H9 (cell line): ENCODE results near the gene CNNM2. TPM values are rescaled to one million over a fixed set of nuclear protein-coding genes. Genes with fewer than 3 reads are reported as not detected.

ENCODE experiments used
- DNase-seq: peaks from one replicate; pipeline ENCODE4 v3.0.0-alpha.2; 2017
- H2AFZ ChIP-seq: one replicate; pipeline ENCODE4 v1.6.1; 2013; ENCODE audit warnings: mild to moderate bottlenecking, low read length, control low read depth, moderate library complexity
- H2AK5ac ChIP-seq: 2 replicates; pipeline ENCODE4 v1.6.1; 2013; ENCODE audit warnings: low read length, control low read depth, mixed read lengths; ENCODE audit not compliant: insufficient read length
- H2BK120ac ChIP-seq: one replicate; pipeline ENCODE4 v1.6.1; 2013; ENCODE audit warnings: low read depth, mild to moderate bottlenecking, low read length, control low read depth, inconsistent platforms; ENCODE audit not compliant: poor library complexity, severe bottlenecking
- H2BK12ac ChIP-seq: 2 replicates; pipeline ENCODE4 v1.6.1; 2013; ENCODE audit warnings: low read length, control low read depth, mixed read lengths, low read depth; ENCODE audit not compliant: insufficient read length
- H2BK15ac ChIP-seq: 2 replicates; pipeline ENCODE4 v1.6.1; 2013; ENCODE audit warnings: low read depth, low read length, control low read depth
- H2BK20ac ChIP-seq: one replicate; pipeline ENCODE4 v1.6.1; 2013; ENCODE audit warnings: low read depth, mild to moderate bottlenecking, low read length, control low read depth, inconsistent platforms; ENCODE audit not compliant: poor library complexity, severe bottlenecking
- H2BK5ac ChIP-seq: 2 replicates; pipeline ENCODE4 v1.6.1; 2013; ENCODE audit warnings: low read length, control low read depth, mixed read lengths; ENCODE audit not compliant: insufficient read length
- H3K14ac ChIP-seq: 2 replicates; pipeline ENCODE4 v1.6.1; 2013; ENCODE audit warnings: low read length, control low read depth; ENCODE audit not compliant: insufficient read depth
- H3K18ac ChIP-seq: 2 replicates; pipeline ENCODE4 v1.6.1; 2013; ENCODE audit warnings: low read depth, mild to moderate bottlenecking, mixed read lengths, low read length, control low read depth; ENCODE audit not compliant: insufficient read length
- H3K23ac ChIP-seq: 2 replicates; pipeline ENCODE4 v1.6.1; 2013; ENCODE audit warnings: low read length, control low read depth, mixed read lengths, low read depth; ENCODE audit not compliant: insufficient read length
- H3K23me2 ChIP-seq: 2 replicates; pipeline ENCODE4 v1.6.1; 2013; ENCODE audit warnings: low read depth, mild to moderate bottlenecking, mixed read lengths, low read length, control low read depth; ENCODE audit not compliant: insufficient read length, poor library complexity, severe bottlenecking
- H3K27ac ChIP-seq: 2 replicates; pipeline ENCODE4 v1.5.1; 2013; ENCODE audit warnings: low read length, control low read depth, mixed read lengths, low read depth; ENCODE audit not compliant: insufficient read length
- H3K27me3 ChIP-seq: 2 replicates; pipeline ENCODE4 v1.6.1; 2013; ENCODE audit warnings: low read length, control low read depth, inconsistent platforms; ENCODE audit not compliant: insufficient read depth
- H3K4ac ChIP-seq: 2 replicates; pipeline ENCODE4 v1.6.1; 2013; ENCODE audit warnings: low read depth, mild to moderate bottlenecking, control low read depth, inconsistent platforms, low read length, moderate library complexity
- H3K4me1 ChIP-seq: 2 replicates; pipeline ENCODE4 v1.6.1; 2013; ENCODE audit warnings: low read length, control low read depth, inconsistent platforms; ENCODE audit not compliant: insufficient read depth
- H3K4me2 ChIP-seq: 2 replicates; pipeline ENCODE4 v1.6.1; 2013; ENCODE audit warnings: low read length, control low read depth, mixed read lengths; ENCODE audit not compliant: insufficient read length, insufficient read depth
- H3K56ac ChIP-seq: 2 replicates; pipeline ENCODE4 v1.6.1; 2013; ENCODE audit warnings: low read depth, mild to moderate bottlenecking, mixed read lengths, low read length, control low read depth; ENCODE audit not compliant: insufficient read length
- H3K79me1 ChIP-seq: 2 replicates; pipeline ENCODE4 v1.6.1; 2013; ENCODE audit warnings: low read depth, mild to moderate bottlenecking, moderate library complexity, low read length, control low read depth, inconsistent platforms; ENCODE audit not compliant: insufficient read depth, poor library complexity, severe bottlenecking
- H3K79me2 ChIP-seq: 2 replicates; pipeline ENCODE4 v1.6.1; 2013; ENCODE audit warnings: low read length, control low read depth, inconsistent platforms; ENCODE audit not compliant: insufficient read depth
- H3K9ac ChIP-seq: 2 replicates; pipeline ENCODE4 v1.6.1; 2013; ENCODE audit warnings: low read length, control low read depth, mixed read lengths; ENCODE audit not compliant: insufficient read length; ENCODE audit errors: extremely low read depth
- H3K9me3 ChIP-seq: one replicate; pipeline ENCODE4 v1.6.1; 2013; ENCODE audit warnings: low read depth, low read length, inconsistent platforms; ENCODE audit not compliant: control insufficient read depth
- H3T11ph ChIP-seq: one replicate; pipeline ENCODE4 v1.6.1; 2013; ENCODE audit warnings: mild to moderate bottlenecking, low read length, control low read depth, inconsistent platforms
- H4K20me1 ChIP-seq: one replicate; pipeline ENCODE4 v1.6.1; 2013; ENCODE audit not compliant: control insufficient read depth, insufficient read length, insufficient read depth
- H4K5ac ChIP-seq: 2 replicates; pipeline ENCODE4 v1.6.1; 2013; ENCODE audit warnings: low read depth, mild to moderate bottlenecking, mixed read lengths, low read length, control low read depth; ENCODE audit not compliant: insufficient read length
- H4K8ac ChIP-seq: replicated peaks from 2 replicates; pipeline ENCODE4 v1.6.1; 2013; ENCODE audit warnings: low read length, control low read depth, mixed read lengths, low read depth; ENCODE audit not compliant: insufficient read length
- H4K91ac ChIP-seq: 2 replicates; pipeline ENCODE4 v1.6.1; 2013; ENCODE audit warnings: low read depth, mild to moderate bottlenecking, moderate library complexity, mixed read lengths, low read length, control low read depth; ENCODE audit not compliant: insufficient read length
- H3K27ac Mint-ChIP-seq, 3 experiments: 2 replicates in 2 of 3; 3 replicates in 1 of 3; pipeline ENCODE4 v1.8.0; 2020 to 2021; ENCODE audit warnings: mixed read lengths in 3 of 3, mild to moderate bottlenecking in 1 of 3, moderate library complexity in 1 of 3
- H3K27me3 Mint-ChIP-seq: 2 replicates; pipeline ENCODE4 v1.8.0; 2021; ENCODE audit warnings: low read depth, mild to moderate bottlenecking, moderate library complexity, mixed read lengths
- H3K36me3 Mint-ChIP-seq, 3 experiments: 2 replicates in 2 of 3; 3 replicates in 1 of 3; pipeline ENCODE4 v1.8.0; 2020 to 2021; ENCODE audit warnings: low read depth in 3 of 3, mixed read lengths in 3 of 3; ENCODE audit not compliant: insufficient read depth in 1 of 3
- H3K4me1 Mint-ChIP-seq, 2 experiments: 2 replicates each; pipeline ENCODE4 v1.8.0; 2020; ENCODE audit warnings: mixed read lengths in 2 of 2
- H3K4me3 Mint-ChIP-seq, 2 experiments: 2 replicates in 1 of 2; 3 replicates in 1 of 2; pipeline ENCODE4 v1.8.0; 2020 to 2021; ENCODE audit warnings: mild to moderate bottlenecking in 2 of 2, mixed read lengths in 2 of 2, moderate library complexity in 1 of 2
- H3K9me3 Mint-ChIP-seq, 2 experiments: 2 replicates in 1 of 2; 3 replicates in 1 of 2; pipeline ENCODE4 v1.8.0; 2020; ENCODE audit warnings: mild to moderate bottlenecking in 2 of 2, mixed read lengths in 2 of 2, moderate library complexity in 1 of 2
- WGBS: extraction: QIAGEN DNeasy Blood & Tissue Kit; methylation state at CpG from one replicate; pipeline ENCODE4 v1.1.7; 2013; ENCODE audit warnings: missing lambda C conversion rate, low lambda C conversion rate, mixed read lengths; ENCODE audit not compliant: insufficient read length; ENCODE audit errors: extremely low coverage; 5-methylcytosine and 5-hydroxymethylcytosine counted together
- total RNA-seq: library from RNA; stranded (reverse); gene quantifications from 2 replicates; pipeline ENCODE4 v1.2.1, GENCODE V29; 2021
- TF ChIP-seq, protein P1 (sequence below): fragments of 200-600 bp; sonication (generic); conservative IDR thresholded peaks from 3 replicates; pipeline ENCODE4 v1.8.0; 2021; ENCODE audit warnings: antibody characterized with exemption, mild to moderate bottlenecking

CNNM2 gene
- total RNA-seq, 1 experiment from 2014 or later: 17.5 TPM

DNA sequence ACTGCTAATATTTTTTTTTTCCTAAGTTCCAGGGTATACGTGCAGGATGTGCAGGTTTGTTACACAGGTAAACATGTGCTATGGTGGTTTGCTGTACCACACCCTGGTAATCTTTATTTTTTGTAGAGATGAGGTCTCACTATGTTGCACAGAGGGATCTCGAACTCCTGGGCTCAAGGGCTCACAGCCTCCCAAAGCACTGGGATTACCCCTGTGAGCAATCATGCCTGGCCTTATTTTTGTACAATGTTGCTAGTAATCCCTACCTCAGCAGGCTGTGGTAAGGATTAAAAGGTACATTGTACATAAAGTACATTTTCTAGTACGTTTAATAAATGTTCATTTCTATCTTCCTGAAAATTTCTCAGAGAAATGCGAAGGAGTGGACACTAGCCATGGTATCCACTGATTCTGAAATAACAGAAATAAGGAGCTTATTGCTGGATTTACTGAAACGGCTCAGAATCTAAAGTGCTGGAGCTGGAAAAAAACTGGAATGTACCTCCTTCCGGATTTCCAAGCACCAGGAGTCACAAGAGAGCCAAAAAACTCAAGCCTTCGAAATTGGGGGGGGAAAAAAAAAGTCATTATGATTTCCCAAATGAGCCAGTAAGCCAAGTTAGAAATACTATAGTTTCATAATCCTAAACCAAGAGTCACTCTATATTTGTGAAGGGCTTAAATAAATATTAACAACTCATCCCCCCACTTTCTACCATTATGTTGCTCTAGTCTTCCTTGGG, 205.4 kb downstream of the CNNM2 start:
- WGBS: no CpG with 5 or more reads among the region's 7 CpGs

More for the DNA sequence above, 205.4 kb downstream of the CNNM2 start:
- Mint-ChIP-seq H3K9me3 (peaks cover 2 to 6% of the 10 kb centered on the region in 2 experiments; a peak in 3 of 5 replicates), H3K4me1 (peaks cover 3 to 7% of the 10 kb centered on the region in 2 experiments; a peak in 1 of 4 replicates), H3K27ac (peak overlapping the region in 2 of 3 experiments; percentile 22 to 44; a peak in 4 of 7 replicates), H3K27me3 (no peaks in the 10 kb centered on the region), H3K36me3 (peaks cover 6 to 16% (median 9%) of the 10 kb centered on the region in 3 experiments; a peak in 6 of 7 replicates), H3K4me3 (no peak overlapping the region)
- no peaks in the 10 kb centered on the region for H4K20me1 ChIP-seq
- H2AK5ac ChIP-seq: no peak overlapping the region
- H3K4me2 ChIP-seq: no peak overlapping the region
- TF ChIP-seq, protein P1, sequence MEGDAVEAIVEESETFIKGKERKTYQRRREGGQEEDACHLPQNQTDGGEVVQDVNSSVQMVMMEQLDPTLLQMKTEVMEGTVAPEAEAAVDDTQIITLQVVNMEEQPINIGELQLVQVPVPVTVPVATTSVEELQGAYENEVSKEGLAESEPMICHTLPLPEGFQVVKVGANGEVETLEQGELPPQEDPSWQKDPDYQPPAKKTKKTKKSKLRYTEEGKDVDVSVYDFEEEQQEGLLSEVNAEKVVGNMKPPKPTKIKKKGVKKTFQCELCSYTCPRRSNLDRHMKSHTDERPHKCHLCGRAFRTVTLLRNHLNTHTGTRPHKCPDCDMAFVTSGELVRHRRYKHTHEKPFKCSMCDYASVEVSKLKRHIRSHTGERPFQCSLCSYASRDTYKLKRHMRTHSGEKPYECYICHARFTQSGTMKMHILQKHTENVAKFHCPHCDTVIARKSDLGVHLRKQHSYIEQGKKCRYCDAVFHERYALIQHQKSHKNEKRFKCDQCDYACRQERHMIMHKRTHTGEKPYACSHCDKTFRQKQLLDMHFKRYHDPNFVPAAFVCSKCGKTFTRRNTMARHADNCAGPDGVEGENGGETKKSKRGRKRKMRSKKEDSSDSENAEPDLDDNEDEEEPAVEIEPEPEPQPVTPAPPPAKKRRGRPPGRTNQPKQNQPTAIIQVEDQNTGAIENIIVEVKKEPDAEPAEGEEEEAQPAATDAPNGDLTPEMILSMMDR: no peak
- no peaks in the 10 kb centered on the region for H3K9me3 ChIP-seq
- H3T11ph ChIP-seq: no peak overlapping the region
- H2BK12ac ChIP-seq: no peak overlapping the region
- no peaks in the 10 kb centered on the region for H3K79me1 ChIP-seq
- H3K18ac ChIP-seq: no peak overlapping the region
- no peak overlapping the region for H3K4ac ChIP-seq
- no peaks in the 10 kb centered on the region for H3K23me2 ChIP-seq
- no peak overlapping the region for H2BK5ac ChIP-seq
- no peak overlapping the region for H3K27ac ChIP-seq
- H2BK20ac ChIP-seq: no peak overlapping the region
- no peaks in the 10 kb centered on the region for H3K27me3 ChIP-seq
- no peak overlapping the region for H4K5ac ChIP-seq
- DNase-seq: no peak
- H2BK15ac ChIP-seq: no peak overlapping the region
- H3K56ac ChIP-seq: no peak overlapping the region
- no peak overlapping the region for H4K91ac ChIP-seq
- no peak overlapping the region for H3K23ac ChIP-seq
- no peaks in the 10 kb centered on the region for H3K79me2 ChIP-seq
- H3K9ac ChIP-seq: no peak overlapping the region
- H2AFZ ChIP-seq: no peak overlapping the region
- no peak overlapping the region for H2BK120ac ChIP-seq
- no peak overlapping the region for H3K14ac ChIP-seq
- no peak overlapping the region for H4K8ac ChIP-seq
- H3K4me1 ChIP-seq: peaks cover 3% of the 10 kb centered on the region
